Measurements from ENCODE around the gene FUCA1. TPM values are rescaled to one million over a fixed set of nuclear protein-coding genes. Genes with fewer than 3 reads are reported as not detected.
"Not testable (repeated sequence)": the region's sequence is repeated elsewhere in the genome, so short reads cannot be mapped to it uniquely, and the experiment has no call there.

The FUCA1 gene
- polyA plus RNA-seq, 1 donor from 2014 or later, result 38.5 TPM

GRCh38 chr1:23836037-23836436, 32.1 kb downstream of the FUCA1 start:
- Histone ChIP-seq H3K9me2 (ENCODE audit: insufficient read depth, low read length) (no peaks in the 10 kb centered on the region), H3F3A (ENCODE audit: insufficient read depth, low read length, poor library complexity, severe bottlenecking) (no peaks in the 10 kb centered on the region), H3K27me3 (ENCODE audit: insufficient read depth, low read depth, low read length) (peaks cover 23% of the 10 kb centered on the region), H3K27ac (ENCODE audit: low read length) (no peak overlapping the region), H3K9me3 (ENCODE audit: low read length) (no peaks in the 10 kb centered on the region), H3K79me2 (replicated peaks; ENCODE audit: insufficient read depth, low read length) (no peaks in the 10 kb centered on the region), H4K20me1 (ENCODE audit: insufficient read depth) (no peaks in the 10 kb centered on the region), H2AFZ (ENCODE audit: low read depth, low read length) (no peak overlapping the region), H3K36me3 (ENCODE audit: insufficient read depth, low read length) (no peaks in the 10 kb centered on the region), H3K4me2 (ENCODE audit: low read length) (no peak overlapping the region), H3K4me3 (ENCODE audit: low read length) (no peak overlapping the region), H3K9ac (ENCODE audit: low read length) (no peak overlapping the region)
- TF ChIP-seq MXI1 (conservative IDR thresholded peaks at IDR 0.05; ENCODE audit: poor library complexity, severe bottlenecking), result no peak
- TF ChIP-seq EP300 (conservative IDR thresholded peaks at IDR 0.05; ENCODE audit: poor library complexity, severe bottlenecking), result no peak

- not testable (repeated sequence) for H2AFZ ChIP-seq (ENCODE audit: low read depth, low read length); H3F3A ChIP-seq (ENCODE audit: insufficient read depth, low read length, poor library complexity, severe bottlenecking)
Measured at GRCh38 chr1:23834156-23834555, 33.9 kb downstream of the FUCA1 start.

GRCh38 chr1:23827717-23828116, 40.4 kb downstream of the FUCA1 start:
- Histone ChIP-seq H2AFZ (ENCODE audit: low read depth, low read length) (no peak overlapping the region), H3F3A (ENCODE audit: insufficient read depth, low read length, poor library complexity, severe bottlenecking) (no peaks in the 10 kb centered on the region), H3K9ac (ENCODE audit: low read length) (no peak overlapping the region), H4K20me1 (ENCODE audit: insufficient read depth) (no peaks in the 10 kb centered on the region), H3K36me3 (ENCODE audit: insufficient read depth, low read length) (no peaks in the 10 kb centered on the region), H3K4me3 (ENCODE audit: low read length) (no peak overlapping the region), H3K9me3 (ENCODE audit: low read length) (no peaks in the 10 kb centered on the region), H3K27me3 (ENCODE audit: insufficient read depth, low read depth, low read length) (no peaks in the 10 kb centered on the region), H3K4me2 (ENCODE audit: low read length) (no peak overlapping the region), H3K9me2 (ENCODE audit: insufficient read depth, low read length) (no peaks in the 10 kb centered on the region), H3K79me2 (replicated peaks; ENCODE audit: insufficient read depth, low read length) (no peaks in the 10 kb centered on the region), H3K27ac (ENCODE audit: low read length) (no peak overlapping the region)
- TF ChIP-seq REST (IDR thresholded peaks at IDR 0.05; ENCODE audit: borderline replicate concordance) (no peak), POLR2AphosphoS5 (IDR thresholded peaks at IDR 0.05) (no peak), EP300 (conservative IDR thresholded peaks at IDR 0.05; ENCODE audit: poor library complexity, severe bottlenecking) (no peak)

More at GRCh38 chr1:23834156-23834555, 33.9 kb downstream of the FUCA1 start:
- H3K9ac ChIP-seq (ENCODE audit: low read length); H4K20me1 ChIP-seq (ENCODE audit: insufficient read depth); H3K9me3 ChIP-seq (ENCODE audit: low read length); H3K36me3 ChIP-seq (ENCODE audit: insufficient read depth, low read length); H3K27ac ChIP-seq (ENCODE audit: low read length); H3K79me2 ChIP-seq (replicated peaks; ENCODE audit: insufficient read depth, low read length); H3K9me2 ChIP-seq (ENCODE audit: insufficient read depth, low read length); H3K4me2 ChIP-seq (ENCODE audit: low read length); H3K4me3 ChIP-seq (ENCODE audit: low read length): not testable (repeated sequence)
- peaks cover 23% of the 10 kb centered on the region for H3K27me3 ChIP-seq (ENCODE audit: insufficient read depth, low read depth, low read length)

GRCh38 chr1:23826590-23826989, 41.5 kb downstream of the FUCA1 start:
- H3K79me2 ChIP-seq (replicated peaks; ENCODE audit: insufficient read depth, low read length); H3K9ac ChIP-seq (ENCODE audit: low read length); H3K36me3 ChIP-seq (ENCODE audit: insufficient read depth, low read length); H3K9me3 ChIP-seq (ENCODE audit: low read length); H3K9me2 ChIP-seq (ENCODE audit: insufficient read depth, low read length); H2AFZ ChIP-seq (ENCODE audit: low read depth, low read length); H3K4me2 ChIP-seq (ENCODE audit: low read length); H3F3A ChIP-seq (ENCODE audit: insufficient read depth, low read length, poor library complexity, severe bottlenecking); H4K20me1 ChIP-seq (ENCODE audit: insufficient read depth); H3K27me3 ChIP-seq (ENCODE audit: insufficient read depth, low read depth, low read length); H3K27ac ChIP-seq (ENCODE audit: low read length); H3K4me3 ChIP-seq (ENCODE audit: low read length): not testable (repeated sequence)
